ENCODE measurements around the gene CFAP73. TPM values are rescaled to one million over a fixed set of nuclear protein-coding genes. Genes with fewer than 3 reads are reported as not detected.
A peak's percentile ranks its signal among the peaks of the same experiment; 100 is the strongest.

CFAP73 gene
- total and polyA plus RNA-seq, 5 experiments from 2014 or later: 0.39 TPM; not detected in 4

DNA sequence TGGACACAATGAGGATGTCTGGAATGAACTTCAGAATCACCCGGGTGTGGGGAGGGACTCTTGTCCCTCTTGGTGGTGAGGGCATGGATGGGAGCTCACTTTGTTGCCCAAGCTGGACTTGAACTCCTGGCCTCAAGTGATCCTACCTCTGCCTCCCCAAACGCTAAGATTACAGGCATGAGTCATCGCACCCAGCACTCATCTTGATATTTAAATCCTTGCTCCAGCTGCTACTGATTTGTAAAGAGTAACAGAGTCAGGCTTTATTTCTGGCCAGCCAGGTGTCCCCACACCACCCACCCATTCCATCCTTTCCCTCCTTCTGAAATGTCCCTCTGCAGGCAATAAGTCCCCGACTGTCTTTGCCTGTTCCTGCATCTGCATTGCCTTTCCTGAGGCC, 30.8 kb downstream of the CFAP73 start:
- no peak overlapping the region for H3K27ac Mint-ChIP-seq
- H3K4me3 Mint-ChIP-seq: no peak overlapping the region
- H3K36me3 Mint-ChIP-seq: peaks cover 4 to 68% (median 24%) of the 10 kb centered on the region in 3 donors
- POLR2A ChIA-PET: no interaction called here
- H3K4me1 Mint-ChIP-seq: peaks cover 5 to 27% (median 20%) of the 10 kb centered on the region in 4 donors
- no peaks in the 10 kb centered on the region for H3K9me3 Mint-ChIP-seq
- ATAC-seq (no peak), DNase-seq (no peak)
- H3K27me3 Mint-ChIP-seq: no peaks in the 10 kb centered on the region

DNA sequence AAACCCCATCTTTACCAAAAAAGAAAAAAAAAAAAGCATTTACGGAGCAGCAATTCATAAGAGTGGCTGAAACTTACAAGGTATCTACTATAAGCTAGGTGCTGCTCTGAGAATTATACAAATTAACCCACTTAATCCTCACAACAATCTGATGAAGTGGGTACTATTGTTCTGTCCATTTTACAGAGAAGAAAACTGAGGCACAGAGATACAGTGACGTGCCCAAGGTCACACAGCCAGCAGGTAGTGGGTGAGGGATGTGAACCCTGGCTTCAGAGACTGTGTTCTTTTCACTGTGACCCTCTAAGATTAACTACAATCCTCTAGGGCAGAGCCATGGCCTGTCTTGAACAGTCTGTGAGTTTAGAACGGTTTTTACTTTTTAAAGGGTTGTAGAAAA, 32.5 kb downstream of the CFAP73 start:
- peak overlapping the region in 1 of 10 donors; percentile 45 for H3K4me3 Mint-ChIP-seq
- H3K36me3 Mint-ChIP-seq: peaks cover 4 to 52% (median 19%) of the 10 kb centered on the region in 3 donors
- H3K27me3 Mint-ChIP-seq: no peaks in the 10 kb centered on the region
- POLR2A ChIA-PET: interaction anchor here (0.7 kb wide), 1 partner anchor 92 kb away, joined by 3 read pairs; no protein-coding TSS in a partner anchor
- no peaks in the 10 kb centered on the region for H3K9me3 Mint-ChIP-seq
- H3K4me1 Mint-ChIP-seq: peaks cover 13 to 38% (median 31%) of the 10 kb centered on the region in 4 donors
- H3K27ac Mint-ChIP-seq: peak overlapping the region in 8 of 10 donors; percentile 12 to 63 (median 45)
- DNase-seq (no peak), ATAC-seq (no peak)

DNA sequence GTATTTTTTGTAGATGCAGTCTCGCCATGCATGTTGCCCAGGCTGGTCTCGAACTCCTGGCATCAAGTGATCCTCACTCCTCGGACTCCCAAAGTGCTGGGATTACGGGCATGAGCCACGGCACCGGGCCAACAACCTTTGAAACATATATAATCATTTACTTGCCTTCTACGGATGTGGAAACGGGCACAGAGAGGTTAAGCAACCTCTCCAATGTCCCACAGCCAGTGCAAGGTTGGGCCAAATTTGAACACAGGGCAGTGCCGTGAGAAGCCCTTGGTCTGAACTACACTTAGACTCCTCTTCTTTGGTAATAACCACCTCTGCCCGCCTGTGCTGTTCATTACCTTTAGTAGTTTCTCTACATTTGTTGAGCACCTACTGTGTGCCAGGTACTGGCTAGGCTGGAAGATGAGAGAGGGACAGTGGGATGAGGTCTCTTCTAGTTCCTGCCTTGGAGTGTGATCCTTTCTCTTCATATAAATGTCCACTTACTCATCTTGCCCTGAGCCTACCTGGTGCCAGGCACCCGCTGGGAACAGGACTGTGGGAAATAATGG, 33.6 kb downstream of the CFAP73 start:
- POLR2A ChIA-PET: interaction anchor here (0.6 to 0.7 kb wide), 2 partner anchors 280 to 1023 kb away, joined by 3 to 4 read pairs; no protein-coding TSS in a partner anchor
- Mint-ChIP-seq H3K27me3 (no peaks in the 10 kb centered on the region), H3K27ac (peak overlapping the region in 7 of 10 donors; percentile 33 to 89 (median 41)), H3K4me3 (peak overlapping the region in 8 of 10 donors; percentile 44 to 99 (median 95)), H3K9me3 (no peaks in the 10 kb centered on the region), H3K36me3 (peaks cover 0 to 40% (median 7%) of the 10 kb centered on the region in 3 donors), H3K4me1 (peaks cover 16 to 47% (median 36%) of the 10 kb centered on the region in 4 donors)
- DNase-seq (no peak), ATAC-seq (no peak)

GRCh38 chr12:113184098-113184899, 34.8 kb downstream of the CFAP73 start:
- Mint-ChIP-seq H3K36me3 (peaks cover 0 to 38% (median 3%) of the 10 kb centered on the region in 3 donors), H3K9me3 (no peaks in the 10 kb centered on the region), H3K4me3 (peak overlapping the region; percentile 90 to 99 (median 95)), H3K4me1 (peaks cover 18 to 50% (median 39%) of the 10 kb centered on the region in 4 donors), H3K27me3 (no peaks in the 10 kb centered on the region), H3K27ac (peak overlapping the region; percentile 84 to 98 (median 96))
- no peak for DNase-seq
- peak; percentile 63 to 70 for ATAC-seq
- POLR2A ChIA-PET: interaction anchor here (1.6 to 3.0 kb wide), 4 partner anchors 29 to 206 kb away, joined by 3 to 19 read pairs (median 12); partner anchors contain the start of genes OAS2 and TPCN1

DNA sequence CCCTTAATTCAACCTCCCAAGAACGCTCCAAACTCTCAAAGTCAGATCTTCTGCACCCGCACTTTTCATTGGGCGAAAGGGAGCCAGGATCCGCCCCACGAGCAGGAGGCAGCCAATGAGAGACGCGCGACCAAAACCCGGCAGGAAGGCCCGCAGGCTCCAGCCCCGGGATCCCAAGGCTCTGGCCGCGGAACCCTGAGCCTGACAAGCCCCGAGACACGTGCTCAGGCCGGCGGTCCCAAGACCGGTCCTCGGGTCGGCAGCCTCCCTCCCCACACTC, 35.3 kb downstream of the CFAP73 start:
- H3K4me3 Mint-ChIP-seq: peak overlapping the region; percentile 90 to 99 (median 95)
- peaks cover 19 to 52% (median 39%) of the 10 kb centered on the region in 4 donors for H3K4me1 Mint-ChIP-seq
- POLR2A ChIA-PET: interaction anchor here (0.6 to 3.0 kb wide), 10 partner anchors 18 to 773 kb away, joined by 3 to 19 read pairs (median 4); partner anchors contain the start of genes OAS2 and TPCN1
- H3K27me3 Mint-ChIP-seq: no peaks in the 10 kb centered on the region
- peaks cover 0 to 35% (median 5%) of the 10 kb centered on the region in 3 donors for H3K36me3 Mint-ChIP-seq
- peak; percentile 76 to 97 (median 87) for DNase-seq
- no peaks in the 10 kb centered on the region for H3K9me3 Mint-ChIP-seq
- peak; percentile 85 to 87 for ATAC-seq
- peak overlapping the region; percentile 84 to 98 (median 96) for H3K27ac Mint-ChIP-seq

DNA sequence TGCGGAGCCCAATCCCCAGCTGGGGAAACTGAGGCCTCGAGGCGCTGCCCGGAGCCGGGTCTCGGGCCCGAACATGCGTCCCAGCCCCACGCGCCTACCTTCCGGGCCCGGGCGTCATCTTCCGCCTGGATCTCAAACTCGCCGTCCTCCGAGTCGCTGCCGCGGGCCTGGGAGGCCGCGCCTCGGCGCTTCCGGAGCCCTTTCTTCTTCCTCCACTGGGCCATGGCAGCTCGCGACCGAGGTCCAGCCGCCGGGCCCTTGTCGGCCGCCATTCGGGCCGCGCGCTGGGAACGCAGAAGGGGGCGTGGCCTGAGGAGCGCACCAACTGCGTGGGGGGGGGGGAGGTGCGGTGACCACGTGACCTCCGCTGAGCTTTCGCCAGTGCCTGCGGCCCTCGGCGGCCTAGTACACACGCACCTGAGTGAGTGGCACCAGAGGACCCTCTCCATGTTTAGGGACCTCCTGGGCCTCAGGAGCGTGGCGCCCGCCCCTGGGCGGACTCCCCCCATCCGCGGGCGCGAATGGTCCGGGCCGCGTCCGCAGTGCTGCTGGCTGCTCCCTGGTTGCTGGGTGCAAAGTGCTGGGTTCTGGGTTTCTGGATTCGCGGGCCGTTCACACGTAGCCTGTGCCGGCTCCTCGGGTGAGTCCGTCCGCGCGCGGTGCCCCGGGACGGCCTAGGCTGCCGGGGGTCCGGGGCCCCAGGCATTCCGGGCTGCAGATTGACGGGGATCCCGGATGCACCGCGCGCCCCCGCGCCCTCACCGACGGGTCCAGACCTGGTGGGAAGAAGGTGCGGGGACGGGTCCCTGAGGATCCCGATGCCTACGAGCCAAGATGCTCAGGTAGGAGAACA, 35.9 kb downstream of the CFAP73 start, which contains the start of the genes DDX54 and RITA1:
Gene DDX54, minus strand, starts transcription at position 299 of the 853 bp plus-strand sequence. Its CDS starts 27 bp downstream, at position 272.
Gene RITA1, plus strand, starts transcription at position 542 of the 853 bp plus-strand sequence. CDS start 1,026 bp downstream, outside the sequence.
- peak; percentile 59 to 60 for ATAC-seq
- H3K4me1 Mint-ChIP-seq: peaks cover 19 to 52% (median 39%) of the 10 kb centered on the region in 4 donors
- no peaks in the 10 kb centered on the region for H3K27me3 Mint-ChIP-seq
- H3K27ac Mint-ChIP-seq: peak within 1 kb of the TSS; percentile 92 to 98 (median 96)
- peaks cover 0 to 34% (median 5%) of the 10 kb centered on the region in 3 donors for H3K36me3 Mint-ChIP-seq
- peak within 1 kb of the TSS; percentile 90 to 99 (median 95) for H3K4me3 Mint-ChIP-seq
- POLR2A ChIA-PET: interaction anchor here (0.6 to 3.0 kb wide), 15 partner anchors 9 to 774 kb away, joined by 3 to 19 read pairs (median 4); partner anchors contain the start of genes OAS2 and TPCN1
- no peaks in the 10 kb centered on the region for H3K9me3 Mint-ChIP-seq
- peak; percentile 55 to 97 (median 80) for DNase-seq

DNA sequence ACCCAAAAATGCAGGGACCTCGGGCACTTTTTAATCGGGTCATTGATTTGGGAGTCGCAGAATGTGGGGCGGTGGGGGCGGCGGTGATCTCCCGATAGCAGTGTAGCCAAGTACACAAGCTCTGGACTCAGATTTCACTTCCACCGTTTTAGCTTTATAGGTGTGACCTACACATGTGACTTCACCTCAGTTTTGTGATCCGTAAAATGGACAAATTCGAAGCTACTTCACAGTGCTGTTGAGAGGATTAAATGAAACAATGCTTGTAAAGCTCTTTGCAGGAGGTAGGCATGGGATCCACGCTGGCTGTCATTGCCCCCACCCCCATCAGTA, 36.5 kb downstream of the CFAP73 start:
- DNase-seq (no peak), ATAC-seq (no peak)
- POLR2A ChIA-PET: interaction anchor here (0.6 to 3.0 kb wide), 11 partner anchors 10 to 207 kb away, joined by 3 to 19 read pairs (median 4); partner anchors contain the start of genes OAS2 and TPCN1
- Mint-ChIP-seq H3K36me3 (peaks cover 0 to 34% (median 5%) of the 10 kb centered on the region in 3 donors), H3K27ac (peak overlapping the region; percentile 88 to 98 (median 96)), H3K27me3 (no peaks in the 10 kb centered on the region), H3K4me1 (peaks cover 19 to 52% (median 39%) of the 10 kb centered on the region in 4 donors), H3K9me3 (no peaks in the 10 kb centered on the region), H3K4me3 (peak overlapping the region; percentile 90 to 99 (median 95))

- POLR2A ChIA-PET: interaction anchor here (0.6 to 3.0 kb wide), 6 partner anchors 12 to 208 kb away, joined by 3 to 19 read pairs (median 4); partner anchors contain the start of genes OAS2 and TPCN1
- H3K4me1 Mint-ChIP-seq: peaks cover 16 to 50% (median 37%) of the 10 kb centered on the region in 4 donors
- peak overlapping the region; percentile 88 to 98 (median 96) for H3K27ac Mint-ChIP-seq
- DNase-seq (no peak), ATAC-seq (no peak)
- H3K27me3 Mint-ChIP-seq: no peaks in the 10 kb centered on the region
- peak overlapping the region; percentile 90 to 99 (median 95) for H3K4me3 Mint-ChIP-seq
- H3K9me3 Mint-ChIP-seq: no peaks in the 10 kb centered on the region
- peaks cover 3 to 36% (median 5%) of the 10 kb centered on the region in 3 donors for H3K36me3 Mint-ChIP-seq
Observed at GRCh38 chr12:113186666-113187325, 37.3 kb downstream of the CFAP73 start.

DNA sequence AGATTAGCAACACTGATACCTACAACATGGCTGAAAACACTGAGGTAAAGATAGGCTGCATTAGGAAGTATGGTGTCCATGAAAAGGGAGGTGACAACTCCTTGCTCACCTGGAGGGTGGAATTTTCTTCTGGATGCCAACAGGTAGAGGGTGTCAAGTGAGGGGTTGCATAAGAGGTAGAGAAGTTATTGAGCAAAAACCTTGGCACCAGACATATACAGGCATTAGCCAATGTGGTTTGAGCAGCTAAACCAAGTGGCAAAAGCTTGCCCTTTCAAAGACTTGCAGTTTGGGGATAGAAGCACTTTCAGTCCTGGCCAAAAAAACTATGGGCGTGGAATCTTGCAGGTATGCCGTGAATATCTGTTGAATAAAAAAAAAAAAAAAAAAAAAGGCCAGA, 39.8 kb downstream of the CFAP73 start:
- DNase-seq (no peak), ATAC-seq (no peak)
- peak overlapping the region in 3 of 10 donors; percentile 12 to 82 (median 73) for H3K27ac Mint-ChIP-seq
- H3K4me3 Mint-ChIP-seq: no peak overlapping the region
- no peaks in the 10 kb centered on the region for H3K27me3 Mint-ChIP-seq
- no peaks in the 10 kb centered on the region for H3K9me3 Mint-ChIP-seq
- H3K4me1 Mint-ChIP-seq: peaks cover 15 to 31% (median 22%) of the 10 kb centered on the region in 4 donors
- H3K36me3 Mint-ChIP-seq: peaks cover 3 to 37% (median 5%) of the 10 kb centered on the region in 3 donors
- POLR2A ChIA-PET: no interaction called here

DNA sequence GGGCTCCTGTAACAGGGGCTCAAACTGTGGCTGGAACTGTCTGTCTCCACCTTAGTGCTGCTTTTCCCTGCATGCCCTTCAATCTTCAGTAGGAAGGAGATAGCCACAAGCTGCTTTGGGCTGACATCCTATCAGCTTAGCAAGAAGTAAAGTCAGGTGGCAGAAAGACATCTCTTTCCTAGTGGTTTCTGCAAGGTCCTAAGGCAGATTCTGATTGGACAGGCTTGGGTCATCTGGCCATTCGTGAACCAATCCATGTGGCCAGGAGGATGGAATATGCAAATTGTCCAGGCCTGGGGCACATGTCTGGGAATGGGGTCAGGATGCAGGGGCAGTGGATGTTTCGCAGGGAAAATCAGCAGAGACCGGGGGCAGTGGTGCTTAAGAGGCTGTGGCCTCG, 41.2 kb downstream of the CFAP73 start:
- ATAC-seq: no peak
- H3K27ac Mint-ChIP-seq: peak overlapping the region in 3 of 10 donors; percentile 35 to 77 (median 37)

GRCh38 chr12:113191227-113191626, 41.7 kb downstream of the CFAP73 start:
- peaks cover 3 to 37% (median 5%) of the 10 kb centered on the region in 3 donors for H3K36me3 Mint-ChIP-seq
- no peak overlapping the region for H3K4me3 Mint-ChIP-seq
- ATAC-seq: no peak
- DNase-seq: no peak
- no peaks in the 10 kb centered on the region for H3K9me3 Mint-ChIP-seq
- POLR2A ChIA-PET: no interaction called here
- H3K27ac Mint-ChIP-seq: no peak overlapping the region
- no peaks in the 10 kb centered on the region for H3K27me3 Mint-ChIP-seq
- H3K4me1 Mint-ChIP-seq: peaks cover 12 to 24% (median 18%) of the 10 kb centered on the region in 4 donors

More for the DNA sequence above, 41.2 kb downstream of the CFAP73 start:
- POLR2A ChIA-PET: no interaction called here
- Mint-ChIP-seq H3K27me3 (no peaks in the 10 kb centered on the region), H3K9me3 (no peaks in the 10 kb centered on the region), H3K4me1 (peaks cover 15 to 27% (median 20%) of the 10 kb centered on the region in 4 donors), H3K36me3 (peaks cover 3 to 37% (median 5%) of the 10 kb centered on the region in 3 donors), H3K4me3 (no peak overlapping the region)
- DNase-seq: no peak
